GM12878 (cell line): Measurements from ENCODE around the gene ADGRL3. TPM values are rescaled to one million over a fixed set of nuclear protein-coding genes. Genes with fewer than 3 reads are reported as not detected.

Source experiments
- ATAC-seq: fragments of 200-7000 bp; cut with Tn5 transposase; 3 replicates; pipeline ENCODE4 v1.9.1; 2020; ENCODE audit warnings: mild to moderate bottlenecking, moderate library complexity
- BruUV-seq: library from RNA; stranded (reverse); fragments of 400-500 nt; replicated peaks from 2 replicates; lab custom pipeline; 2021; lab: Mats Ljungman, UMichigan
- CTCF ChIA-PET: fragments of 300-600 bp; sonication (Branson Sonifier 250); formaldehyde crosslinking; extraction: SDS; loops from one replicate; lab custom pipeline; 2021; ENCODE audit warnings: inconsistent platforms; lab: Yijun Ruan, JAX
- POLR2A ChIA-PET: fragments of 350-600 bp; formaldehyde crosslinking; extraction: SDS; loops from one replicate; lab custom pipeline; 2021; ENCODE audit warnings: inconsistent platforms; lab: Charles Lee
- RAD21 ChIA-PET: fragments of 300-600 bp; sonication (Branson Sonifier 250); formaldehyde crosslinking; loops from one replicate; lab custom pipeline; 2023; ENCODE audit warnings: antibody characterized with exemption; ENCODE audit not compliant: unreplicated experiment; lab: Charles Lee
- SMC1A ChIA-PET: fragments of 300-600 bp; sonication (Branson Sonifier 250); formaldehyde crosslinking; loops from one replicate; lab custom pipeline; 2023; ENCODE audit not compliant: unreplicated experiment, uncharacterized antibody; lab: Charles Lee
- DNase-seq: peaks from one replicate; pipeline ENCODE4 v3.0.0-alpha.2; 2011; ENCODE audit warnings: low read depth, low spot score
- FAIRE-seq: peaks from 3 replicates; lab custom pipeline; 2011; peaks lifted over from hg19 to GRCh38; lab: Jason Lieb, UNC
- H2AFZ ChIP-seq: 2 replicates; pipeline ENCODE4 v1.6.0; 2011; ENCODE audit warnings: low read depth, low read length, control low read depth; ENCODE audit not compliant: control insufficient read depth
- H3K27ac ChIP-seq: 2 replicates; pipeline ENCODE4 v1.5.1; 2011; ENCODE audit warnings: control low read depth; ENCODE audit not compliant: control insufficient read depth, insufficient read depth
- H3K27me3 ChIP-seq, 2 experiments: replicated peaks in 1 of 2; 2 replicates each; pipeline versions ENCODE4 v1.6.0 to v1.6.1; 2011; ENCODE audit warnings: low read length in 1 of 2; ENCODE audit not compliant: control insufficient read depth in 2 of 2, insufficient read depth in 2 of 2
- H3K36me3 ChIP-seq, 2 experiments: 2 replicates each; pipeline ENCODE4 v1.5.1; 2011; ENCODE audit warnings: low read length in 1 of 2; ENCODE audit not compliant: control insufficient read depth in 2 of 2, insufficient read depth in 2 of 2
- H3K4me1 ChIP-seq: 2 replicates; pipeline ENCODE4 v1.6.1; 2011; ENCODE audit warnings: mild to moderate bottlenecking, low read length, moderate library complexity, mixed read lengths; ENCODE audit not compliant: control insufficient read depth, insufficient read depth
- H3K4me2 ChIP-seq: 2 replicates; pipeline ENCODE4 v1.6.0; 2011; ENCODE audit warnings: control low read depth; ENCODE audit not compliant: control insufficient read depth, insufficient read depth
- H3K4me3 ChIP-seq: fragments of 200-600 bp; sonication (generic); 2 replicates; pipeline ENCODE4 v1.5.1; 2016
- H3K79me2 ChIP-seq: 2 replicates; pipeline ENCODE4 v1.6.0; 2011; ENCODE audit warnings: low read length; ENCODE audit not compliant: control insufficient read depth, insufficient read depth
- H3K9ac ChIP-seq: 2 replicates; pipeline ENCODE4 v1.8.0; 2011; ENCODE audit warnings: low read length, control low read depth, mixed read lengths; ENCODE audit not compliant: control insufficient read depth, insufficient read depth
- H3K9me3 ChIP-seq: replicated peaks from 3 replicates; pipeline ENCODE4 v1.5.1; 2011; ENCODE audit warnings: mild to moderate bottlenecking, low read length; ENCODE audit not compliant: control insufficient read depth, insufficient read depth
- H4K20me1 ChIP-seq: 2 replicates; pipeline ENCODE4 v1.6.0; 2011; ENCODE audit not compliant: control insufficient read depth, insufficient read depth
- BMI1 ChIP-seq: fragments of 450-650 bp; IDR thresholded peaks from 2 replicates; pipeline ENCODE4 v1.6.1; 2016; ENCODE audit warnings: mild to moderate bottlenecking, moderate library complexity, borderline replicate concordance
- GATAD2B ChIP-seq: fragments of 450-650 bp; conservative IDR thresholded peaks from 2 replicates; pipeline ENCODE4 v1.6.1; 2017; ENCODE audit warnings: low read depth, mild to moderate bottlenecking, moderate library complexity
- HDAC2 ChIP-seq: fragments of 200-600 bp; sonication (generic); IDR thresholded peaks from 2 replicates; pipeline ENCODE4 v1.6.1; 2017
- JUNB ChIP-seq: IDR thresholded peaks from 2 replicates; pipeline ENCODE4 v1.6.1; 2016; ENCODE audit warnings: antibody characterized with exemption, mild to moderate bottlenecking
- NFYB ChIP-seq: IDR thresholded peaks from 2 replicates; pipeline ENCODE4 v1.6.1; 2011; ENCODE audit warnings: low read depth, mild to moderate bottlenecking, low read length, improper control_type of control experiment, moderate library complexity; ENCODE audit not compliant: insufficient read depth
- PAX5 ChIP-seq: IDR thresholded peaks from 2 replicates; pipeline ENCODE4 v1.6.1; 2011; ENCODE audit warnings: low read depth, low read length, borderline replicate concordance
- RBBP5 ChIP-seq: fragments of 200-600 bp; sonication (generic); conservative IDR thresholded peaks from 2 replicates; pipeline ENCODE4 v1.6.1; 2016
- SKIL ChIP-seq: fragments of 450-650 bp; IDR thresholded peaks from 2 replicates; pipeline ENCODE4 v1.6.1; 2017; ENCODE audit warnings: mild to moderate bottlenecking, low read depth, inconsistent platforms; ENCODE audit not compliant: poor library complexity, severe bottlenecking
- SREBF2 ChIP-seq: IDR thresholded peaks from 2 replicates; pipeline ENCODE4 v1.6.1; 2012; ENCODE audit warnings: mild to moderate bottlenecking, low read length
- STAT1 ChIP-seq: fragments of 450-650 bp; conservative IDR thresholded peaks from 2 replicates; pipeline ENCODE4 v1.6.1; 2014; ENCODE audit warnings: antibody characterized with exemption, mild to moderate bottlenecking
- TBL1XR1 ChIP-seq: IDR thresholded peaks from 2 replicates; pipeline ENCODE4 v1.6.1; 2012; ENCODE audit warnings: low read depth, low read length, improper control_type of control experiment
- TCF12 ChIP-seq: IDR thresholded peaks from 2 replicates; pipeline ENCODE4 v1.6.1; 2011; ENCODE audit warnings: low read depth, mild to moderate bottlenecking, low read length
- WRNIP1 ChIP-seq: IDR thresholded peaks from 2 replicates; pipeline ENCODE4 v1.6.1; 2011; ENCODE audit warnings: low read depth, low read length, improper control_type of control experiment, borderline replicate concordance
- WGBS: methylation state at CpG from one replicate; pipeline ENCODE4 v1.1.6; 2016; ENCODE audit warnings: low lambda C conversion rate; ENCODE audit not compliant: insufficient replicate concordance, insufficient coverage; ENCODE audit errors: missing lambda C conversion rate; 5-methylcytosine and 5-hydroxymethylcytosine counted together
- in situ Hi-C: fragments of 300-500 bp; cut with MboI; formaldehyde crosslinking; loops from 9 replicates; pipeline ENCODE4 v1.14.3; 2018; ENCODE audit warnings: mixed read lengths
- intact Hi-C: fragments of 100-400 bp; cut with micrococcal nuclease; formaldehyde crosslinking; loops from one replicate; pipeline ENCODE4 v1.14.2; 2022; ENCODE audit not compliant: unreplicated experiment
- polyA plus RNA-seq, 11 experiments: library from polyadenylated mRNA; depleted of rRNA in 4 of 11; unstranded in 6 of 11; stranded (reverse) in 5 of 11; fragments of >200 nt; fragmentation: Nextera tagmentation in 4 of 11; fragmentation: Illumina TruSeq in 1 of 11; extraction: Ambion mirVana in 4 of 11; extraction: Trizol in 1 of 11; gene quantifications; 1 replicate in 1 of 11; 2 replicates in 10 of 11; pipeline versions ENCODE4 v1.2.1 to v1.2.3, GENCODE V29; 2011 to 2016; ENCODE audit warnings: inconsistent platforms in 2 of 11, missing spikeins in 2 of 11, low read depth in 1 of 11
- total RNA-seq, 4 experiments: library from RNA; depleted of rRNA in 3 of 4; stranded (reverse); fragments of >200 nt in 3 of 4; fragmentation: Illumina TruSeq in 1 of 4; extraction: Trizol in 1 of 4; gene quantifications; 2 replicates each; pipeline versions ENCODE4 v1.2.1 to v1.2.3, GENCODE V29; 2013 to 2021
- TF ChIP-seq, protein P1 (sequence below): fragments of 450-650 bp; IDR thresholded peaks from 2 replicates; pipeline ENCODE4 v1.6.1; 2016; ENCODE audit warnings: mild to moderate bottlenecking
- TF ChIP-seq, protein P2 (sequence below): fragments of 450-650 bp; IDR thresholded peaks from 2 replicates; pipeline ENCODE4 v1.6.1; 2018; ENCODE audit warnings: borderline replicate concordance, mild to moderate bottlenecking; ENCODE audit not compliant: partially characterized antibody

ADGRL3 gene
- total and polyA plus RNA-seq, 10 of the 15 experiments (the other 5 are each of a cell fraction or from before 2014, with no cell fraction given) = 1.1 TPM; not detected in 9

GRCh38 chr4:61493470-61493869 is 293.3 kb downstream of the ADGRL3 start:
- no peak overlapping the region for H2AFZ ChIP-seq
- no TSS peak for BruUV-seq
- in situ Hi-C loops = no loop called here
- no peak overlapping the region for H3K4me3 ChIP-seq
- no peak for FAIRE-seq
- intact Hi-C loops = no loop called here
- H3K27me3 ChIP-seq = no peaks in the 10 kb centered on the region
- ChIA-PET POLR2A (no interaction called here), CTCF (no interaction called here), RAD21 (no interaction called here), SMC1A (interaction anchor here (1.4 kb wide), 1 partner anchor 9 kb away, joined by 4 read pairs; no protein-coding TSS in a partner anchor)
- H3K79me2 ChIP-seq = no peaks in the 10 kb centered on the region
- H3K9ac ChIP-seq = no peak overlapping the region
- DNase-seq = no peak
- no peak for ATAC-seq
- 42% methylated on average over 6 of the region's 6 CpGs for WGBS
- no peaks in the 10 kb centered on the region for H3K36me3 ChIP-seq
- no peak overlapping the region for H3K4me2 ChIP-seq
- H3K27ac ChIP-seq = no peak overlapping the region
- H3K4me1 ChIP-seq = no peaks in the 10 kb centered on the region
- no peaks in the 10 kb centered on the region for H3K9me3 ChIP-seq
- no peaks in the 10 kb centered on the region for H4K20me1 ChIP-seq
- TF ChIP-seq, protein P1, sequence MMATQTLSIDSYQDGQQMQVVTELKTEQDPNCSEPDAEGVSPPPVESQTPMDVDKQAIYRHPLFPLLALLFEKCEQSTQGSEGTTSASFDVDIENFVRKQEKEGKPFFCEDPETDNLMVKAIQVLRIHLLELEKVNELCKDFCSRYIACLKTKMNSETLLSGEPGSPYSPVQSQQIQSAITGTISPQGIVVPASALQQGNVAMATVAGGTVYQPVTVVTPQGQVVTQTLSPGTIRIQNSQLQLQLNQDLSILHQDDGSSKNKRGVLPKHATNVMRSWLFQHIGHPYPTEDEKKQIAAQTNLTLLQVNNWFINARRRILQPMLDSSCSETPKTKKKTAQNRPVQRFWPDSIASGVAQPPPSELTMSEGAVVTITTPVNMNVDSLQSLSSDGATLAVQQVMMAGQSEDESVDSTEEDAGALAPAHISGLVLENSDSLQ = no peak
- TF ChIP-seq TBL1XR1 (no peak), JUNB (no peak), PAX5 (no peak), TCF12 (no peak), NFYB (no peak), HDAC2 (no peak), SREBF2 (no peak), RBBP5 (no peak), GATAD2B (no peak), BMI1 (no peak), WRNIP1 (no peak), SKIL (no peak), STAT1 (no peak)
- TF ChIP-seq, protein P2, sequence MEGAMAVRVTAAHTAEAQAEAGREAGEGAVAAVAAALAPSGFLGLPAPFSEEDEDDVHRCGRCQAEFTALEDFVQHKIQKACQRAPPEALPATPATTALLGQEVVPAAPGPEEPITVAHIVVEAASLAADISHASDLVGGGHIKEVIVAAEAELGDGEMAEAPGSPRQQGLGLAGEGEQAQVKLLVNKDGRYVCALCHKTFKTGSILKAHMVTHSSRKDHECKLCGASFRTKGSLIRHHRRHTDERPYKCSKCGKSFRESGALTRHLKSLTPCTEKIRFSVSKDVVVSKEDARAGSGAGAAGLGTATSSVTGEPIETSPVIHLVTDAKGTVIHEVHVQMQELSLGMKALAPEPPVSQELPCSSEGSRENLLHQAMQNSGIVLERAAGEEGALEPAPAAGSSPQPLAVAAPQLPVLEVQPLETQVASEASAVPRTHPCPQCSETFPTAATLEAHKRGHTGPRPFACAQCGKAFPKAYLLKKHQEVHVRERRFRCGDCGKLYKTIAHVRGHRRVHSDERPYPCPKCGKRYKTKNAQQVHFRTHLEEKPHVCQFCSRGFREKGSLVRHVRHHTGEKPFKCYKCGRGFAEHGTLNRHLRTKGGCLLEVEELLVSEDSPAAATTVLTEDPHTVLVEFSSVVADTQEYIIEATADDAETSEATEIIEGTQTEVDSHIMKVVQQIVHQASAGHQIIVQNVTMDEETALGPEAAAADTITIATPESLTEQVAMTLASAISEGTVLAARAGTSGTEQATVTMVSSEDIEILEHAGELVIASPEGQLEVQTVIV = no peak
